Measurements from ENCODE around the gene SUMO1. TPM values are rescaled to one million over a fixed set of nuclear protein-coding genes. Genes with fewer than 3 reads are reported as not detected.
A peak's percentile ranks its signal among the peaks of the same experiment; 100 is the strongest.

Gene SUMO1
- total and polyA plus RNA-seq, 2 donors (not counting 1 experiment from before 2014, with no cell fraction given): 15.6 to 60.0 TPM

GRCh38 chr2:202269585-202269984, 31.2 kb upstream of the SUMO1 start:
- intact Hi-C loops (cut with micrococcal nuclease): loop anchor here (5.0 to 10.0 kb wide), 5 partner anchors 485 to 1405 kb away; partner anchors contain the start of genes ALS2, CLK1, NBEAL1 and ORC2
- Mint-ChIP-seq H3K9me3 (ENCODE audit: insufficient read depth) (no peaks in the 10 kb centered on the region), H3K27me3 (no peaks in the 10 kb centered on the region), H3K4me1 (peaks cover 36% of the 10 kb centered on the region), H3K27ac (peak overlapping the region; percentile 69), H3K4me3 (peak overlapping the region; percentile 78)
- Histone ChIP-seq H3K4me1 (ENCODE audit: control insufficient read depth in 2 of 2, insufficient read depth in 2 of 2, low read length in 2 of 2) (peaks cover 28 to 46% of the 10 kb centered on the region in 2 donors), H2AFZ (ENCODE audit: insufficient read depth, low read depth, low read length, poor library complexity, severe bottlenecking) (no peak overlapping the region), H3K9ac (ENCODE audit: low read length) (no peak overlapping the region), H3K27me3 (replicated peaks in 1 of 4; ENCODE audit: control extremely low read depth in 1 of 4, control insufficient read depth in 3 of 4, insufficient read depth in 4 of 4, low read length in 3 of 4) (no peaks in the 10 kb centered on the region), H4K20me1 (ENCODE audit: control insufficient read depth, insufficient read depth, low read length, poor library complexity, severe bottlenecking) (peaks cover 75% of the 10 kb centered on the region), H3K36me3 (replicated peaks in 1 of 2; ENCODE audit: control extremely low read depth in 1 of 2, control insufficient read depth in 1 of 2, extremely low read depth in 1 of 2, insufficient read depth in 2 of 2, low read length in 1 of 2) (no peaks in the 10 kb centered on the region), H3K4me3 (ENCODE audit: control extremely low read depth in 1 of 5, extremely low read depth in 1 of 5, insufficient read depth in 1 of 5, low read depth in 2 of 5, low read length in 4 of 5) (no peak overlapping the region), H3K27ac (ENCODE audit: low read length in 2 of 2) (peak overlapping the region in 1 of 2 donors; percentile 59), H3K79me2 (ENCODE audit: control insufficient read depth, insufficient read depth, low read length) (peaks cover 91% of the 10 kb centered on the region), H3K4me2 (replicated peaks; ENCODE audit: low read depth, low read length, poor library complexity, severe bottlenecking) (peak overlapping the region; percentile 47), H3K9me3 (ENCODE audit: control extremely low read depth in 1 of 3, control insufficient read depth in 2 of 3, insufficient read depth in 1 of 3, low read length in 2 of 3) (no peaks in the 10 kb centered on the region)
- WGBS (ENCODE audit: insufficient coverage): 62% methylated on average over 2 of the region's 9 CpGs
- peak; percentile 31 for DNase-seq
- ATAC-seq (ENCODE audit: low read depth): no peak
- ChIA-PET CTCF (interaction anchor here (0.5 kb wide), 1 partner anchor 27 kb away, joined by 4 read pairs; no protein-coding TSS in a partner anchor), POLR2A (no interaction called here)
- no peak for TF ChIP-seq EZH2 (IDR thresholded peaks at IDR 0.05; ENCODE audit: borderline replicate concordance, insufficient read depth, low read depth, low read length, poor library complexity, severe bottlenecking)
- TF ChIP-seq, protein P1, sequence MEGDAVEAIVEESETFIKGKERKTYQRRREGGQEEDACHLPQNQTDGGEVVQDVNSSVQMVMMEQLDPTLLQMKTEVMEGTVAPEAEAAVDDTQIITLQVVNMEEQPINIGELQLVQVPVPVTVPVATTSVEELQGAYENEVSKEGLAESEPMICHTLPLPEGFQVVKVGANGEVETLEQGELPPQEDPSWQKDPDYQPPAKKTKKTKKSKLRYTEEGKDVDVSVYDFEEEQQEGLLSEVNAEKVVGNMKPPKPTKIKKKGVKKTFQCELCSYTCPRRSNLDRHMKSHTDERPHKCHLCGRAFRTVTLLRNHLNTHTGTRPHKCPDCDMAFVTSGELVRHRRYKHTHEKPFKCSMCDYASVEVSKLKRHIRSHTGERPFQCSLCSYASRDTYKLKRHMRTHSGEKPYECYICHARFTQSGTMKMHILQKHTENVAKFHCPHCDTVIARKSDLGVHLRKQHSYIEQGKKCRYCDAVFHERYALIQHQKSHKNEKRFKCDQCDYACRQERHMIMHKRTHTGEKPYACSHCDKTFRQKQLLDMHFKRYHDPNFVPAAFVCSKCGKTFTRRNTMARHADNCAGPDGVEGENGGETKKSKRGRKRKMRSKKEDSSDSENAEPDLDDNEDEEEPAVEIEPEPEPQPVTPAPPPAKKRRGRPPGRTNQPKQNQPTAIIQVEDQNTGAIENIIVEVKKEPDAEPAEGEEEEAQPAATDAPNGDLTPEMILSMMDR (IDR thresholded peaks at IDR 0.05): no peak

GRCh38 chr2:202267495-202267894, 29.1 kb upstream of the SUMO1 start:
- H3K79me2 ChIP-seq (ENCODE audit: control insufficient read depth, insufficient read depth, low read length): peaks cover 70% of the 10 kb centered on the region
- peak overlapping the region; percentile 99 for H3K9ac ChIP-seq (ENCODE audit: low read length)
- ATAC-seq (ENCODE audit: low read depth): no peak
- H2AFZ ChIP-seq (ENCODE audit: insufficient read depth, low read depth, low read length, poor library complexity, severe bottlenecking): no peak overlapping the region
- peaks cover 61% of the 10 kb centered on the region for H4K20me1 ChIP-seq (ENCODE audit: control insufficient read depth, insufficient read depth, low read length, poor library complexity, severe bottlenecking)
- no peaks in the 10 kb centered on the region for H3K27me3 ChIP-seq (replicated peaks in 1 of 4; ENCODE audit: control extremely low read depth in 1 of 4, control insufficient read depth in 3 of 4, insufficient read depth in 4 of 4, low read length in 3 of 4)
- no peaks in the 10 kb centered on the region for H3K9me3 Mint-ChIP-seq (ENCODE audit: insufficient read depth)
- peaks cover 31% of the 10 kb centered on the region for H3K4me1 Mint-ChIP-seq
- CTCF ChIA-PET: interaction anchor here (0.7 kb wide), 1 partner anchor 465 kb away, joined by 3 read pairs; no protein-coding TSS in a partner anchor
- TF ChIP-seq, protein P1 (IDR thresholded peaks at IDR 0.05): no peak
- TF ChIP-seq EZH2 (IDR thresholded peaks at IDR 0.05; ENCODE audit: borderline replicate concordance, insufficient read depth, low read depth, low read length, poor library complexity, severe bottlenecking): no peak
- H3K27me3 Mint-ChIP-seq: no peaks in the 10 kb centered on the region
- H3K36me3 ChIP-seq (replicated peaks in 1 of 2; ENCODE audit: control extremely low read depth in 1 of 2, control insufficient read depth in 1 of 2, extremely low read depth in 1 of 2, insufficient read depth in 2 of 2, low read length in 1 of 2): no peaks in the 10 kb centered on the region
- peak overlapping the region in 1 of 2 donors; percentile 93 for H3K27ac ChIP-seq (ENCODE audit: low read length in 2 of 2)
- H3K27ac Mint-ChIP-seq: peak overlapping the region; percentile 82
- H3K4me1 ChIP-seq (ENCODE audit: control insufficient read depth in 2 of 2, insufficient read depth in 2 of 2, low read length in 2 of 2): peaks cover 28 to 47% of the 10 kb centered on the region in 2 donors
- intact Hi-C loops (cut with micrococcal nuclease): loop anchor here (2.0 to 10.0 kb wide), 6 partner anchors 109 to 1403 kb away; partner anchors contain the start of genes ALS2, BMPR2, CLK1 and NBEAL1
- no peak for DNase-seq
- POLR2A ChIA-PET: interaction anchor here (1.1 kb wide), 1 partner anchor 29 kb away, joined by 3 read pairs; the partner anchor contains the start of gene SUMO1
- no peaks in the 10 kb centered on the region for H3K9me3 ChIP-seq (ENCODE audit: control extremely low read depth in 1 of 3, control insufficient read depth in 2 of 3, insufficient read depth in 1 of 3, low read length in 2 of 3)
- no peak overlapping the region for H3K4me3 Mint-ChIP-seq
- peak overlapping the region; percentile 77 for H3K4me2 ChIP-seq (replicated peaks; ENCODE audit: low read depth, low read length, poor library complexity, severe bottlenecking)
- H3K4me3 ChIP-seq (ENCODE audit: control extremely low read depth in 1 of 5, extremely low read depth in 1 of 5, insufficient read depth in 1 of 5, low read depth in 2 of 5, low read length in 4 of 5): peak overlapping the region; percentile 70 to 100 (median 97)
- 6% methylated on average over 5 of the region's 9 CpGs for WGBS (ENCODE audit: insufficient coverage)

Data from B cell (primary cell).